Thyroid gland (tissue), 4 donors: Measurements from ENCODE around the gene RNF151. TPM values are rescaled to one million over a fixed set of nuclear protein-coding genes. Genes with fewer than 3 reads are reported as not detected.
A peak's percentile ranks its signal among the peaks of the same experiment; 100 is the strongest.
"Not testable (repeated sequence)": the region's sequence is repeated elsewhere in the genome, so short reads cannot be mapped to it uniquely, and the experiment has no call there.

ENCODE experiments used
- DNase-seq, 2 donors: peaks; one replicate each; pipeline ENCODE4 v3.0.0-alpha.2; 2019
- H3K27ac ChIP-seq, 3 donors: fragments of 200-600 bp; sonication (generic); 1 replicate in 2 of 3; 2 replicates in 1 of 3; pipeline ENCODE4 v1.5.1; 2016 to 2019; ENCODE audit warnings: mild to moderate bottlenecking in 1 of 3, moderate library complexity in 1 of 3
- H3K27me3 ChIP-seq: fragments of 200-600 bp; sonication (generic); one replicate; pipeline ENCODE4 v1.5.1; 2019
- H3K36me3 ChIP-seq, 2 donors: fragments of 200-600 bp; sonication (generic); one replicate each; pipeline ENCODE4 v1.5.1; 2016 to 2019
- H3K4me1 ChIP-seq, 2 donors: fragments of 200-600 bp; sonication (generic); one replicate each; pipeline ENCODE4 v1.5.1; 2017 to 2019
- H3K4me3 ChIP-seq, 3 donors: fragments of 200-600 bp; sonication (generic); replicated peaks in 1 of 3; 1 replicate in 2 of 3; 2 replicates in 1 of 3; pipeline ENCODE4 v1.5.1; 2016; ENCODE audit warnings: mild to moderate bottlenecking in 1 of 3
- H3K9me3 ChIP-seq: fragments of 200-600 bp; sonication (generic); one replicate; pipeline ENCODE4 v1.5.1; 2017
- CTCF ChIP-seq, 6 experiments: fragments of 200-600 bp in 3 of 6; fragments of 450-650 bp in 3 of 6; sonication (generic) in 3 of 6; IDR thresholded peaks; one replicate each; pipeline ENCODE4 v1.5.1; 2016 to 2019; ENCODE audit warnings: antibody characterized with exemption in 6 of 6, mild to moderate bottlenecking in 2 of 6, inconsistent platforms in 1 of 6, moderate library complexity in 1 of 6
- POLR2A ChIP-seq, 2 donors: fragments of 450-650 bp; IDR thresholded peaks; one replicate each; pipeline ENCODE4 v1.6.1; 2017; ENCODE audit warnings: antibody characterized with exemption in 2 of 2, mild to moderate bottlenecking in 2 of 2, moderate library complexity in 1 of 2
- WGBS, 2 donors: methylation state at CpG; one replicate each; pipeline ENCODE4 v1.1.5; 2017; 5-methylcytosine and 5-hydroxymethylcytosine counted together
- intact Hi-C: fragments of 100-400 bp; cut with DNase I; formaldehyde crosslinking; loops from one replicate; pipeline ENCODE4 v1.15.1; 2023
- total RNA-seq, 4 donors: library from RNA; depleted of rRNA; stranded (reverse); fragments of >200 nt; gene quantifications; one replicate each; pipeline ENCODE4 v1.2.3, GENCODE V29; 2016

RNF151 gene
- total RNA-seq, 4 donors from 2014 or later: not detected

GRCh38 chr16:1938910-1939309, 27.7 kb upstream of the RNF151 start:
- DNase-seq: no peak
- no peak for TF ChIP-seq CTCF (IDR thresholded peaks at IDR 0.05)
- no peak for TF ChIP-seq POLR2A (IDR thresholded peaks at IDR 0.05)
- H3K27ac ChIP-seq: no peak overlapping the region
- peaks cover 8 to 20% of the 10 kb centered on the region in 2 donors for H3K4me1 ChIP-seq
- intact Hi-C loops: no loop called here
- WGBS, 2 donors: 90 to 95% methylated on average over 16 to 17 of the region's 17 CpGs
- peaks cover 0 to 7% of the 10 kb centered on the region in 2 donors for H3K36me3 ChIP-seq
- H3K9me3 ChIP-seq: no peaks in the 10 kb centered on the region
- no peak overlapping the region for H3K4me3 ChIP-seq
- H3K27me3 ChIP-seq: no peaks in the 10 kb centered on the region

GRCh38 chr16:1939833-1940232, 26.8 kb upstream of the RNF151 start:
- DNase-seq, H3K27ac ChIP-seq, H3K9me3 ChIP-seq, H3K4me3 ChIP-seq, H3K36me3 ChIP-seq, H3K27me3 ChIP-seq, intact Hi-C loops: not testable (repeated sequence)
- H3K4me1 ChIP-seq: peaks cover 8 to 20% of the 10 kb centered on the region in 2 donors
- WGBS, 2 donors: 95 to 97% methylated on average over 8 of the region's 8 CpGs

- Histone ChIP-seq H3K4me1 (peaks cover 8 to 20% of the 10 kb centered on the region in 2 donors), H3K4me3 (no peak overlapping the region), H3K9me3 (no peaks in the 10 kb centered on the region), H3K27ac (no peak overlapping the region), H3K36me3 (peaks cover 0 to 7% of the 10 kb centered on the region in 2 donors), H3K27me3 (no peaks in the 10 kb centered on the region)
- DNase-seq: no peak
- intact Hi-C loops: no loop called here
- WGBS, 2 donors: 93 to 94% methylated on average over 11 to 23 of the region's 23 CpGs
- TF ChIP-seq POLR2A (IDR thresholded peaks at IDR 0.05): no peak
- TF ChIP-seq CTCF (IDR thresholded peaks at IDR 0.05): no peak
These were observed 26.1 kb upstream of the RNF151 start for GRCh38 chr16:1940273-1941161.

GRCh38 chr16:1941162-1942046, 25.3 kb upstream of the RNF151 start:
- Histone ChIP-seq H3K27ac (no peak overlapping the region), H3K9me3 (no peaks in the 10 kb centered on the region), H3K4me3 (no peak overlapping the region), H3K27me3 (no peaks in the 10 kb centered on the region), H3K4me1 (peaks cover 8 to 20% of the 10 kb centered on the region in 2 donors), H3K36me3 (peaks cover 0 to 7% of the 10 kb centered on the region in 2 donors)
- intact Hi-C loops: no loop called here
- WGBS, 2 donors: 85 to 90% methylated on average over 24 to 29 of the region's 30 CpGs
- no peak for TF ChIP-seq POLR2A (IDR thresholded peaks at IDR 0.05)
- TF ChIP-seq CTCF (IDR thresholded peaks at IDR 0.05): no peak
- DNase-seq: no peak

- WGBS, 2 donors: 34 to 35% methylated on average over 9 to 11 of the region's 17 CpGs
- Histone ChIP-seq H3K9me3 (no peaks in the 10 kb centered on the region), H3K36me3 (peaks cover 0 to 7% of the 10 kb centered on the region in 2 donors), H3K4me3 (peak overlapping the region; percentile 64 to 93 (median 73)), H3K27me3 (no peaks in the 10 kb centered on the region), H3K27ac (peak overlapping the region in 1 of 3 donors; percentile 39), H3K4me1 (peaks cover 8 to 20% of the 10 kb centered on the region in 2 donors)
- TF ChIP-seq CTCF (IDR thresholded peaks at IDR 0.05): no peak
- no peak for TF ChIP-seq POLR2A (IDR thresholded peaks at IDR 0.05)
- intact Hi-C loops: no loop called here
- DNase-seq: peak in 1 of 2 donors; percentile 17
These were observed 24.4 kb upstream of the RNF151 start for GRCh38 chr16:1942047-1942809.
